Astrocyte (in vitro differentiated cells and primary cell): ENCODE measurements around the gene RBM17. TPM values are rescaled to one million over a fixed set of nuclear protein-coding genes. Genes with fewer than 3 reads are reported as not detected.

ENCODE experiments used
- DNase-seq: peaks from one replicate; pipeline ENCODE4 v3.0.0-alpha.2; 2010; ENCODE audit warnings: low read depth
- FAIRE-seq: peaks from 2 replicates; lab custom pipeline; 2011; peaks lifted over from hg19 to GRCh38; lab: Jason Lieb, UNC
- H2AFZ ChIP-seq: 2 replicates; pipeline ENCODE4 v1.6.0; 2012; ENCODE audit warnings: low read depth, low read length, inconsistent platforms
- H3K27ac ChIP-seq: 2 replicates; pipeline ENCODE4 v1.5.1; 2011; ENCODE audit warnings: low read depth, low read length, inconsistent platforms
- H3K27me3 ChIP-seq: 2 replicates; pipeline ENCODE4 v1.6.0; 2011; ENCODE audit warnings: low read length, inconsistent platforms; ENCODE audit not compliant: insufficient read depth
- H3K36me3 ChIP-seq: 2 replicates; pipeline ENCODE4 v1.5.1; 2011; ENCODE audit warnings: low read length, inconsistent platforms; ENCODE audit not compliant: insufficient read depth
- H3K4me1 ChIP-seq: 2 replicates; pipeline ENCODE4 v1.5.1; 2011; ENCODE audit warnings: low read length, inconsistent platforms; ENCODE audit not compliant: insufficient read depth
- H3K4me2 ChIP-seq: 2 replicates; pipeline ENCODE4 v1.6.0; 2012; ENCODE audit warnings: low read length, inconsistent platforms
- H3K4me3 ChIP-seq: 2 replicates; pipeline ENCODE4 v1.5.1; 2011; ENCODE audit warnings: low read depth, mild to moderate bottlenecking, low read length, inconsistent platforms; ENCODE audit not compliant: insufficient read depth
- H3K79me2 ChIP-seq: 2 replicates; pipeline ENCODE4 v1.6.0; 2012; ENCODE audit warnings: mild to moderate bottlenecking, low read length, inconsistent platforms; ENCODE audit not compliant: insufficient read depth
- H3K9ac ChIP-seq: 2 replicates; pipeline ENCODE4 v1.6.0; 2012; ENCODE audit warnings: mild to moderate bottlenecking, low read length, inconsistent platforms
- H3K9me3 ChIP-seq: 2 replicates; pipeline ENCODE4 v1.5.1; 2012; ENCODE audit warnings: low read depth, mild to moderate bottlenecking, low read length, inconsistent platforms; ENCODE audit not compliant: insufficient read depth
- H4K20me1 ChIP-seq: 2 replicates; pipeline ENCODE4 v1.6.0; 2012; ENCODE audit warnings: low read length, inconsistent platforms; ENCODE audit not compliant: insufficient read depth
- H3K27ac Mint-ChIP-seq: one replicate; pipeline ENCODE4 v1.8.0; 2021; ENCODE audit warnings: mild to moderate bottlenecking, mixed read lengths; ENCODE audit not compliant: unreplicated experiment
- H3K27me3 Mint-ChIP-seq: one replicate; pipeline ENCODE4 v1.8.0; 2021; ENCODE audit warnings: low read depth, mixed read lengths; ENCODE audit not compliant: unreplicated experiment
- H3K36me3 Mint-ChIP-seq: one replicate; pipeline ENCODE4 v1.8.0; 2021; ENCODE audit warnings: low read depth, mixed read lengths; ENCODE audit not compliant: unreplicated experiment
- H3K4me1 Mint-ChIP-seq: one replicate; pipeline ENCODE4 v1.8.0; 2021; ENCODE audit warnings: low read depth, mixed read lengths; ENCODE audit not compliant: unreplicated experiment
- H3K4me3 Mint-ChIP-seq: one replicate; pipeline ENCODE4 v1.8.0; 2021; ENCODE audit warnings: mild to moderate bottlenecking, moderate library complexity, mixed read lengths; ENCODE audit not compliant: unreplicated experiment
- H3K9me3 Mint-ChIP-seq: one replicate; pipeline ENCODE4 v1.8.0; 2021; ENCODE audit warnings: mild to moderate bottlenecking, mixed read lengths; ENCODE audit not compliant: unreplicated experiment
- CTCF ChIP-seq: IDR thresholded peaks from 2 replicates; pipeline ENCODE4 v1.5.1; 2011; ENCODE audit warnings: low read depth, mild to moderate bottlenecking, inconsistent platforms, low read length, moderate library complexity; ENCODE audit not compliant: insufficient read depth
- EZH2 ChIP-seq: IDR thresholded peaks from 2 replicates; pipeline ENCODE4 v1.6.1; 2012; ENCODE audit warnings: mild to moderate bottlenecking, low read length, inconsistent platforms; ENCODE audit not compliant: insufficient read depth
- total RNA-seq: library from RNA; stranded (reverse); gene quantifications from 2 replicates; pipeline ENCODE4 v1.2.1, GENCODE V29; 2021

RBM17 gene
- total RNA-seq, 1 donor from 2014 or later = 71.3 TPM

DNA sequence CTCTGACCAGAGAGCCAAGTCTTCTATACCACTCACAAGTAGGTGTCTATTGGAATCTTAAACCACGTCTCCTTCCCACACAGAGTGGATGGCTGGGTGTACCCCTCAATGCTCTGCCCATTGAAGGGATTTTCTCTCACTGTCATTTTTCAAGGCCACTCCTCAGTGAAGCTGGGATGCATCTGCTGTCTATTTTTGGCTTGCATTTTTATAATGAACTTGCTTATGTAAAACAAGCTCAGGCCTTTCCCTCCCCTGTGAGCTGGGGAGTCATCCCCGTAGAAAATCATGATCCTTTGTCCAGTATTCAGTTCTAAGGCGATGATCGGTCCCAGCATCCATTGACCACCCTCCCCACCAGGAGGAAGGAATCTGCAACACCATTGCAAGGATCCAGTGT is 9.8 kb upstream of the RBM17 start:
- Histone ChIP-seq H3K4me3 (no peak overlapping the region), H3K9ac (no peak overlapping the region), H3K9me3 (no peaks in the 10 kb centered on the region), H3K79me2 (no peaks in the 10 kb centered on the region), H3K36me3 (no peaks in the 10 kb centered on the region), H3K27me3 (peaks cover 9% of the 10 kb centered on the region), H3K4me1 (peaks cover 11% of the 10 kb centered on the region), H2AFZ (no peak overlapping the region), H3K4me2 (no peak overlapping the region), H3K27ac (no peak overlapping the region), H4K20me1 (no peaks in the 10 kb centered on the region)
- no peaks in the 10 kb centered on the region for H3K36me3 Mint-ChIP-seq
- FAIRE-seq (no peak), DNase-seq (no peak)
- peaks cover 9% of the 10 kb centered on the region for H3K27me3 Mint-ChIP-seq
- peaks cover 17% of the 10 kb centered on the region for H3K4me1 Mint-ChIP-seq
- peaks cover 2% of the 10 kb centered on the region for H3K9me3 Mint-ChIP-seq
- no peak overlapping the region for H3K4me3 Mint-ChIP-seq
- TF ChIP-seq CTCF (no peak), EZH2 (no peak)
- no peak overlapping the region for H3K27ac Mint-ChIP-seq

DNA sequence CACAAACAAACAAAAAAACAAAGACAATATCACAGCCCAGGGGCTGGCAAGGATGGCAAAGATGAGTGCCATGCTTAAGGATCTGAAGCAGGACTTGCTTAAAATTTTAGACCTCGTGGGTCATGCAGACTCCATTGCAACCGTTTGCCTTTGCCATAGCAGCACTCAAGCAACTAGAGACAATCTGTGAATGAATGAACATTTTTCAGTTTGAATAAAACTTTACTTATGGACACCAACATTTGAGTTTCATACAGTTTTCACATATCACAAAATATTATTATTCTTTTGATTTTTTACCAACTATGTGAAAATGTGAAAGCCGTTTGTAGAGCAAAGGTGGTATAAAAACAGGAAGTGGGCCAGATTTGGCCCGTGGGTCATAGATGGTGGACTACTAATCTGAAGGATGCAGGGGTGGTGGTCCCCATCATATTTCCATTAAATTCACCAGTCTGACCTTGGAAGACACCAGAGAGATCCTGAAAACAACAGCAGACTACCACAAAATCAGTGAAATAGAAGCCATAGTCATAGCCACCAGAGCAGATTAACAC is 8.3 kb upstream of the RBM17 start:
- no peak overlapping the region for H3K4me2 ChIP-seq
- Mint-ChIP-seq H3K4me3 (no peak overlapping the region), H3K27me3 (peaks cover 6% of the 10 kb centered on the region), H3K36me3 (no peaks in the 10 kb centered on the region), H3K27ac (no peak overlapping the region), H3K9me3 (peaks cover 2% of the 10 kb centered on the region), H3K4me1 (peaks cover 9% of the 10 kb centered on the region)
- no peaks in the 10 kb centered on the region for H3K36me3 ChIP-seq
- H3K4me1 ChIP-seq = peaks cover 7% of the 10 kb centered on the region
- no peaks in the 10 kb centered on the region for H3K9me3 ChIP-seq
- no peak overlapping the region for H3K4me3 ChIP-seq
- TF ChIP-seq EZH2 (no peak), CTCF (no peak)
- no peak for FAIRE-seq
- H3K79me2 ChIP-seq = no peaks in the 10 kb centered on the region
- no peak overlapping the region for H3K9ac ChIP-seq
- H3K27ac ChIP-seq = no peak overlapping the region
- peaks cover 9% of the 10 kb centered on the region for H3K27me3 ChIP-seq
- no peak overlapping the region for H2AFZ ChIP-seq
- no peaks in the 10 kb centered on the region for H4K20me1 ChIP-seq
- DNase-seq = no peak

DNA sequence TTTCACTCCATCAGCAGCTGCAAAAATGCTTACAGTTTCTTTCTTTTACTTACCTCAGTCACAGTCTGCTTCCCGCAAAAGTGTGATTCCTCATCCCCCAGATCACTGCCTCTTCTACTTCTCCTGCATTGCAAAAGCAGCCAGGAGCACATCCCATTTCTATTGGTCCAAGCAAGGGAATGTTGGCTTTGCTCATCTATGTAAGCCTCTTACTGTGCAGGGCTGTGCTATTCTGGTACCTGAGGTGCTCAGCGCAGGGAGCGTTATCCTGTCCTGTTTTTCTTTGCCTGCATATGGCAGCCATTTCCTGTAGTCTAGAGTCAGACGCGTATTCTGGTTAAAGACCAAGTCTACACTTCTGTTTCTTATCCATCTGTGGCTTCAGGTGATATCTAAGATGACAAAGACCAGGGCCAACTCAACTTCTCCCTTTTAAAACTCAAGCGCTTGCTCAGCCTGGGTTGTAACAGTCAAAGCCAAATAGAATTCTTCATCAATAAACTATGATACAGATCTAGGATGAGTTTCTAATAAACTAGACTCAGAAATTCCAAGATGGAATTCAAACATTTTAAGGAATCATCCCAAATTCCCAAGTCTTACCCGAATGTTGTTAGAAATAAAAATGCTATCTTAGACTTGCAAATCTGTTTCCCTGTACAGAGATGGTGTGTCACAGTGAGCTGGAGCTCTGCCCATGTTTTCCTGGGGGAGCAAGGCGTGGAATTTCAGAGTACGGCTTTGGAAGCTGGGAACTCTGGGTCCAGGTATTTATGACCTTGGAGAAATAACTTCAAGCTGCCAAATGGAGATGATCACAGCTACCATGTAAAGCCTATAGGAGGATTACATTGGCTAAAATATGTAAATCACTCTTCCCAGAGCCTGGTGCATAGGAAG is 6.1 kb upstream of the RBM17 start:
- FAIRE-seq = no peak
- Histone ChIP-seq H3K36me3 (no peaks in the 10 kb centered on the region), H4K20me1 (no peaks in the 10 kb centered on the region), H3K27ac (no peak overlapping the region), H2AFZ (peak overlapping the region; percentile 73), H3K4me3 (no peak overlapping the region), H3K27me3 (peaks cover 5% of the 10 kb centered on the region), H3K9me3 (no peaks in the 10 kb centered on the region), H3K4me1 (peaks cover 7% of the 10 kb centered on the region), H3K9ac (no peak overlapping the region), H3K79me2 (no peaks in the 10 kb centered on the region), H3K4me2 (peak overlapping the region; percentile 65)
- H3K36me3 Mint-ChIP-seq = no peaks in the 10 kb centered on the region
- H3K4me3 Mint-ChIP-seq = no peak overlapping the region
- TF ChIP-seq CTCF = no peak
- no peak for TF ChIP-seq EZH2
- DNase-seq = no peak
- peaks cover 6% of the 10 kb centered on the region for H3K4me1 Mint-ChIP-seq
- H3K27ac Mint-ChIP-seq = no peak overlapping the region
- peaks cover 6% of the 10 kb centered on the region for H3K27me3 Mint-ChIP-seq
- H3K9me3 Mint-ChIP-seq = peaks cover 2% of the 10 kb centered on the region
